HepG2 (cell line): ENCODE measurements around the gene ICAM5.

Source experiments
- AFF4 ChIP-seq: sonication (generic); formaldehyde crosslinking; IDR thresholded peaks from 2 replicates; pipeline ENCODE4 v1.4.0; 2020; ENCODE audit warnings: missing genetic modification reagents
- CREB1 ChIP-seq, 2 experiments: fragments of 450-650 bp in 1 of 2; IDR thresholded peaks; 2 replicates each; pipeline ENCODE4 v1.6.1; 2016 to 2017; ENCODE audit warnings: control low read depth in 1 of 2, mild to moderate bottlenecking in 1 of 2, missing compliant biosample characterization in 1 of 2, missing genetic modification characterization in 1 of 2
- CTCF ChIP-seq: sonication (generic); formaldehyde crosslinking; IDR thresholded peaks from 2 replicates; pipeline ENCODE4 v1.5.0; 2020; ENCODE audit warnings: mild to moderate bottlenecking, missing genetic modification reagents, moderate library complexity
- MXD3 ChIP-seq: IDR thresholded peaks from 2 replicates; pipeline ENCODE4 v1.6.1; 2016; ENCODE audit warnings: mild to moderate bottlenecking, missing biosample characterization, missing genetic modification reagents
- ONECUT2 ChIP-seq: sonication (generic); formaldehyde crosslinking; IDR thresholded peaks from 2 replicates; pipeline ENCODE4 v1.4.0; 2020; ENCODE audit warnings: missing genetic modification reagents
- PHF21A ChIP-seq: sonication (generic); formaldehyde crosslinking; IDR thresholded peaks from 2 replicates; pipeline ENCODE4 v1.5.0; 2020; ENCODE audit warnings: mild to moderate bottlenecking, missing genetic modification reagents
- POLR2A ChIP-seq, 2 experiments: IDR thresholded peaks; 2 replicates each; pipeline ENCODE4 v1.6.1; 2011; ENCODE audit warnings: low read depth in 2 of 2, low read length in 2 of 2, mild to moderate bottlenecking in 1 of 2, moderate library complexity in 1 of 2; ENCODE audit not compliant: insufficient read depth in 1 of 2
- POLR2AphosphoS5 ChIP-seq: IDR thresholded peaks from 2 replicates; pipeline ENCODE4 v1.6.1; 2012; ENCODE audit warnings: low read depth, low read length
- TCF12 ChIP-seq, 2 experiments: fragments of 450-650 bp in 1 of 2; sonication (generic) in 1 of 2; formaldehyde crosslinking in 1 of 2; IDR thresholded peaks; 2 replicates each; pipeline versions ENCODE4 v1.6.1 to v1.8.0; 2017 to 2022; ENCODE audit warnings: antibody characterized with exemption in 1 of 2, mild to moderate bottlenecking in 1 of 2, missing genetic modification reagents in 1 of 2, moderate library complexity in 1 of 2
- TCF7 ChIP-seq: sonication (generic); IDR thresholded peaks from 2 replicates; pipeline ENCODE4 v1.6.1; 2016; ENCODE audit warnings: antibody characterized with exemption, low read depth
- TSC22D2 ChIP-seq: sonication (generic); formaldehyde crosslinking; IDR thresholded peaks from 2 replicates; pipeline ENCODE4 v1.5.1; 2020; ENCODE audit warnings: missing genetic modification reagents, mild to moderate bottlenecking, borderline replicate concordance
- ZNF503 ChIP-seq: sonication (generic); formaldehyde crosslinking; IDR thresholded peaks from 2 replicates; pipeline ENCODE4 v1.4.0; 2020; ENCODE audit warnings: missing genetic modification reagents
- ZNF766 ChIP-seq: sonication (generic); formaldehyde crosslinking; IDR thresholded peaks from 2 replicates; pipeline ENCODE4 v1.5.0; 2020; ENCODE audit warnings: missing genetic modification reagents, borderline replicate concordance

- TF ChIP-seq PHF21A (CRISPR knock-in tag): no peak
- no peak for TF ChIP-seq MXD3
- TF ChIP-seq CTCF: no peak
- TF ChIP-seq ZNF503 (CRISPR knock-in tag): no peak
- 0 out of 4 replicates have a peak, but pooled peaks of 1 of the 2 experiments have one; percentile 23 for TF ChIP-seq POLR2A (IDR thresholded peaks at IDR 0.05; ENCODE audit: insufficient read depth in 1 of 2, low read depth in 2 of 2, low read length in 2 of 2)
- no peak for TF ChIP-seq TSC22D2
- no peak for TF ChIP-seq ONECUT2 (CRISPR knock-in tag)
- no peak for TF ChIP-seq TCF12 (IDR thresholded peaks at IDR 0.05)
- no peak for TF ChIP-seq TCF12 (CRISPR knock-in tag; IDR thresholded peaks at IDR 0.05)
- no peak for TF ChIP-seq TCF7
- TF ChIP-seq ZNF766 (CRISPR knock-in tag): no peak
- TF ChIP-seq AFF4 (CRISPR knock-in tag): no peak
- TF ChIP-seq CREB1 (IDR thresholded peaks at IDR 0.05): no peak
- TF ChIP-seq CREB1 (CRISPR knock-in tag; IDR thresholded peaks at IDR 0.05): no peak
- no peak for TF ChIP-seq POLR2AphosphoS5
Observed at GRCh38 chr19:10258080-10258710, 31.6 kb upstream of the ICAM5 start.
